HepG2 (cell line): Measurements from ENCODE around the gene KDM4B. TPM values are rescaled to one million over a fixed set of nuclear protein-coding genes. Genes with fewer than 3 reads are reported as not detected.

Source experiments
- ATAC-seq: fragments of 200-7000 bp; cut with Tn5 transposase; 3 replicates; pipeline ENCODE4 v1.9.1; 2020; ENCODE audit warnings: mild to moderate bottlenecking, moderate library complexity
- BruUV-seq: library from RNA; stranded (reverse); fragments of 400-500 nt; replicated peaks from 2 replicates; lab custom pipeline; 2021; lab: Mats Ljungman, UMichigan
- CTCF ChIA-PET: fragments of 300-600 bp; formaldehyde crosslinking; extraction: SDS; loops from one replicate; lab custom pipeline; 2021; ENCODE audit warnings: low total read pairs, inconsistent platforms, low intra/inter-chr PET ratio; lab: Yijun Ruan, JAX
- POLR2A ChIA-PET: fragments of 350-600 bp; sonication (Branson Sonifier 250); formaldehyde crosslinking; loops from one replicate; lab custom pipeline; 2020; ENCODE audit warnings: antibody characterized with exemption, inconsistent platforms; lab: Yijun Ruan, JAX
- DNase-seq: peaks from one replicate; pipeline ENCODE4 v3.0.0-alpha.2; 2015; ENCODE audit warnings: low spot score
- FAIRE-seq: peaks from 3 replicates; lab custom pipeline; 2011; peaks lifted over from hg19 to GRCh38; lab: Jason Lieb, UNC
- H2AFZ ChIP-seq: one replicate; pipeline ENCODE4 v1.6.1; 2011; ENCODE audit warnings: low read length, inconsistent platforms
- H3K27ac ChIP-seq: fragments of 300-600 bp; 3 replicates; pipeline ENCODE4 v1.8.0; 2011; ENCODE audit warnings: mixed run types, mild to moderate bottlenecking, mixed read lengths, low read length, inconsistent platforms; ENCODE audit not compliant: insufficient read depth; ENCODE audit errors: extremely low read length
- H3K27me3 ChIP-seq, 2 experiments: fragments of 200-600 bp in 1 of 2; 2 replicates in 1 of 2; 3 replicates in 1 of 2; pipeline versions ENCODE4 v1.6.0 to v1.8.0; 2011; ENCODE audit warnings: low read length in 2 of 2, mild to moderate bottlenecking in 2 of 2, moderate library complexity in 2 of 2, inconsistent platforms in 1 of 2; ENCODE audit not compliant: insufficient read depth in 2 of 2, control insufficient read depth in 1 of 2
- H3K36me3 ChIP-seq, 2 experiments: fragments of 200-600 bp in 1 of 2; replicated peaks in 1 of 2; 2 replicates in 1 of 2; 3 replicates in 1 of 2; pipeline versions ENCODE4 v1.5.1 to v1.8.0; 2011; ENCODE audit warnings: low read length in 2 of 2, inconsistent platforms in 1 of 2; ENCODE audit not compliant: insufficient read depth in 2 of 2, control insufficient read depth in 1 of 2
- H3K4me1 ChIP-seq: 2 replicates; pipeline ENCODE4 v1.5.1; 2012; ENCODE audit warnings: low read length, inconsistent platforms; ENCODE audit not compliant: insufficient read depth
- H3K4me2 ChIP-seq: 2 replicates; pipeline ENCODE4 v1.6.0; 2011; ENCODE audit warnings: low read depth, low read length, inconsistent platforms
- H3K4me3 ChIP-seq, 3 experiments: fragments of 200-600 bp in 1 of 3; sonication (generic), shearing (Covaris generic) in 1 of 3; replicated peaks in 1 of 3; 2 replicates each; pipeline ENCODE4 v1.5.1; 2011 to 2016; ENCODE audit warnings: low read length in 3 of 3, inconsistent platforms in 2 of 3, low read depth in 2 of 3, mild to moderate bottlenecking in 2 of 3, control low read depth in 1 of 3, mixed read lengths in 1 of 3; ENCODE audit not compliant: insufficient read depth in 1 of 3
- H3K79me2 ChIP-seq: one replicate; pipeline ENCODE4 v1.6.1; 2011; ENCODE audit warnings: low read length, inconsistent platforms; ENCODE audit not compliant: insufficient read depth
- H3K9ac ChIP-seq: 2 replicates; pipeline ENCODE4 v1.6.0; 2011; ENCODE audit warnings: mild to moderate bottlenecking, low read depth, low read length, inconsistent platforms; ENCODE audit not compliant: insufficient read depth
- H3K9me3 ChIP-seq: 2 replicates; pipeline ENCODE4 v1.5.1; 2012; ENCODE audit warnings: mild to moderate bottlenecking, low read length
- H4K20me1 ChIP-seq: 2 replicates; pipeline ENCODE4 v1.6.0; 2011; ENCODE audit warnings: inconsistent platforms, mild to moderate bottlenecking, low read length, moderate library complexity; ENCODE audit not compliant: insufficient read depth
- AGO2 ChIP-seq: fragments of 200-400 bp; formaldehyde crosslinking; optimal IDR thresholded peaks from 2 replicates; pipeline ENCODE3; 2017; ENCODE audit warnings: mild to moderate bottlenecking, low read depth, low read length, moderate library complexity
- RBM22 ChIP-seq: fragments of 200-400 bp; formaldehyde crosslinking; optimal IDR thresholded peaks from 2 replicates; pipeline ENCODE3; 2017; ENCODE audit warnings: mild to moderate bottlenecking, low read length, moderate library complexity
- ZNF180 ChIP-seq: sonication (generic); formaldehyde crosslinking; IDR thresholded peaks from 2 replicates; pipeline ENCODE4 v1.4.0; 2020; ENCODE audit warnings: low read depth, missing genetic modification reagents, borderline replicate concordance
- WGBS: methylation state at CpG from one replicate; pipeline ENCODE4 v1.1.6; 2017; ENCODE audit warnings: low lambda C conversion rate; 5-methylcytosine and 5-hydroxymethylcytosine counted together
- in situ Hi-C: cut with HindIII; loops from 2 replicates; pipeline ENCODE4 v1.10.0; 2017; ENCODE audit warnings: low pct_unique_long_range_greater_than_20kb; ENCODE audit not compliant: extremely low pct_ligation_motif_present
- intact Hi-C: fragments of 100-400 bp; cut with micrococcal nuclease; formaldehyde crosslinking; loops from one replicate; pipeline ENCODE4 v1.10.0; 2022; ENCODE audit not compliant: unreplicated experiment
- polyA plus RNA-seq, 8 experiments: library from polyadenylated mRNA; depleted of rRNA in 3 of 8; stranded (reverse) in 7 of 8; unstranded in 1 of 8; fragments of >200 nt; fragmentation: Illumina TruSeq in 4 of 8; extraction: Trizol in 4 of 8; gene quantifications; 2 replicates each; pipeline versions ENCODE4 v1.2.1 to v1.2.3, GENCODE V29; 2011 to 2016; ENCODE audit warnings: low read depth in 4 of 8, missing spikeins in 1 of 8, mixed read lengths in 1 of 8; ENCODE audit not compliant: insufficient read depth in 1 of 8
- total RNA-seq, 5 experiments: library from RNA; depleted of rRNA; stranded (reverse); fragments of >200 nt; fragmentation: Illumina TruSeq; extraction: Trizol; gene quantifications; 2 replicates each; pipeline ENCODE4 v1.2.3, GENCODE V29; 2016; ENCODE audit warnings: low read depth in 1 of 5
- TF ChIP-seq, protein P1 (sequence below): sonication (generic); formaldehyde crosslinking; IDR thresholded peaks from 2 replicates; pipeline ENCODE4 v1.4.0; 2020; ENCODE audit warnings: missing genetic modification reagents

KDM4B gene
- total and polyA plus RNA-seq, 2 of the 13 experiments (the other 11 are each of a cell fraction or from before 2014, with no cell fraction given) = 4.9 to 14.6 TPM

GRCh38 chr19:5122671-5123409 lies 153.9 kb downstream of the KDM4B start:
- Histone ChIP-seq H3K4me2 (no peak overlapping the region), H3K4me1 (no peaks in the 10 kb centered on the region), H3K36me3 (peaks cover 6 to 7% of the 10 kb centered on the region in 2 experiments; a peak in 3 of 5 replicates), H4K20me1 (no peaks in the 10 kb centered on the region), H3K79me2 (no peaks in the 10 kb centered on the region), H3K27me3 (no peaks in the 10 kb centered on the region), H3K27ac (no peak overlapping the region), H2AFZ (no peak overlapping the region), H3K4me3 (no peak overlapping the region), H3K9me3 (no peaks in the 10 kb centered on the region), H3K9ac (no peak overlapping the region)
- no TSS peak for BruUV-seq
- CTCF ChIA-PET = no interaction called here
- intact Hi-C loops (no loop called here), in situ Hi-C loops (no loop called here)
- peak; percentile 31 for TF ChIP-seq RBM22
- TF ChIP-seq AGO2 = peak; percentile 63
- TF ChIP-seq, protein P1, sequence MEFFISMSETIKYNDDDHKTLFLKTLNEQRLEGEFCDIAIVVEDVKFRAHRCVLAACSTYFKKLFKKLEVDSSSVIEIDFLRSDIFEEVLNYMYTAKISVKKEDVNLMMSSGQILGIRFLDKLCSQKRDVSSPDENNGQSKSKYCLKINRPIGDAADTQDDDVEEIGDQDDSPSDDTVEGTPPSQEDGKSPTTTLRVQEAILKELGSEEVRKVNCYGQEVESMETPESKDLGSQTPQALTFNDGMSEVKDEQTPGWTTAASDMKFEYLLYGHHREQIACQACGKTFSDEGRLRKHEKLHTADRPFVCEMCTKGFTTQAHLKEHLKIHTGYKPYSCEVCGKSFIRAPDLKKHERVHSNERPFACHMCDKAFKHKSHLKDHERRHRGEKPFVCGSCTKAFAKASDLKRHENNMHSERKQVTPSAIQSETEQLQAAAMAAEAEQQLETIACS = no peak
- POLR2A ChIA-PET = no interaction called here
- FAIRE-seq = no peak
- ATAC-seq = no peak
- WGBS = 97% methylated on average over 16 of the region's 30 CpGs
- DNase-seq = no peak

- in situ Hi-C loops = no loop called here
- no peak overlapping the region for H3K9ac ChIP-seq
- FAIRE-seq (no peak), DNase-seq (no peak), ATAC-seq (no peak)
- no peaks in the 10 kb centered on the region for H3K9me3 ChIP-seq
- no peaks in the 10 kb centered on the region for H3K4me1 ChIP-seq
- POLR2A ChIA-PET = no interaction called here
- no peak overlapping the region for H3K27ac ChIP-seq
- TF ChIP-seq ZNF180 (CRISPR knock-in tag) = no peak
- H3K27me3 ChIP-seq = no peaks in the 10 kb centered on the region
- intact Hi-C loops = no loop called here
- CTCF ChIA-PET = no interaction called here
- H2AFZ ChIP-seq = no peak overlapping the region
- no peaks in the 10 kb centered on the region for H3K79me2 ChIP-seq
- no peak overlapping the region for H3K4me2 ChIP-seq
- H3K36me3 ChIP-seq = peaks cover 6 to 7% of the 10 kb centered on the region in 2 experiments; a peak in 3 of 5 replicates
- H3K4me3 ChIP-seq = no peak overlapping the region
- WGBS = 92% methylated on average over 10 of the region's 11 CpGs
- H4K20me1 ChIP-seq = no peaks in the 10 kb centered on the region
- BruUV-seq = no TSS peak
These were observed 154.7 kb downstream of the KDM4B start for GRCh38 chr19:5123646-5124045.
